Lower leg skin (tissue), 4 donors: ENCODE data around the gene WFIKKN2. TPM values are rescaled to one million over a fixed set of nuclear protein-coding genes. Genes with fewer than 3 reads are reported as not detected.

ENCODE experiments used
- DNase-seq, 2 donors: peaks; one replicate each; pipeline ENCODE4 v3.0.0-alpha.2; 2019; ENCODE audit warnings: low spot score in 2 of 2
- H3K4me3 ChIP-seq: fragments of 200-600 bp; sonication (generic); 2 replicates; pipeline ENCODE4 v1.5.1; 2017; ENCODE audit warnings: mild to moderate bottlenecking, low read depth; ENCODE audit not compliant: poor library complexity, severe bottlenecking
- CTCF ChIP-seq, 3 donors: fragments of 450-650 bp; IDR thresholded peaks; one replicate each; pipeline ENCODE4 v1.5.1; 2016; ENCODE audit warnings: antibody characterized with exemption in 3 of 3, mild to moderate bottlenecking in 3 of 3, moderate library complexity in 2 of 3
- POLR2A ChIP-seq, 2 donors: fragments of 450-650 bp; IDR thresholded peaks; one replicate each; pipeline ENCODE4 v1.6.1; 2016 to 2017; ENCODE audit warnings: antibody characterized with exemption in 2 of 2, mild to moderate bottlenecking in 1 of 2, moderate library complexity in 1 of 2
- WGBS, 2 donors: methylation state at CpG; one replicate each; pipeline ENCODE4 v1.1.5; 2018; 5-methylcytosine and 5-hydroxymethylcytosine counted together
- intact Hi-C: fragments of 100-400 bp; cut with DNase I; formaldehyde crosslinking; loops from one replicate; pipeline ENCODE4 v1.15.0; 2023; ENCODE audit warnings: low total_unique reads
- total RNA-seq, 4 donors: library from RNA; depleted of rRNA; stranded (reverse); fragments of >200 nt; gene quantifications; one replicate each; pipeline ENCODE4 v1.1.0, GENCODE V29; 2016

The WFIKKN2 gene
- total RNA-seq, 4 donors from 2014 or later = 0.26 to 0.61 (median 0.59) TPM; not detected in 1

GRCh38 chr17:50890675-50891516 lies 55.5 kb downstream of the WFIKKN2 start:
- no peak for DNase-seq
- no peak overlapping the region for H3K4me3 ChIP-seq
- intact Hi-C loops = no loop called here
- 59 to 60% methylated on average over 12 of the region's 12 CpGs for WGBS, 2 donors
- TF ChIP-seq CTCF (IDR thresholded peaks at IDR 0.05) (no peak), POLR2A (IDR thresholded peaks at IDR 0.05) (no peak)

- no peak for DNase-seq
- intact Hi-C loops = no loop called here
Measured at GRCh38 chr17:50891577-50891989, 56.2 kb downstream of the WFIKKN2 start.

More at GRCh38 chr17:50891577-50891989, 56.2 kb downstream of the WFIKKN2 start:
- TF ChIP-seq CTCF (IDR thresholded peaks at IDR 0.05) (no peak), POLR2A (IDR thresholded peaks at IDR 0.05) (no peak)
- WGBS, 2 donors = 81 to 89% methylated on average over 4 of the region's 4 CpGs
- no peak overlapping the region for H3K4me3 ChIP-seq

Other genes starting within 250 kb of the WFIKKN2 start
- gene ABCC3, start 200.7 kb upstream of the WFIKKN2 start, total RNA-seq = 10 to 100 TPM; 25.8 to 47.5 (median 35.2) TPM
- gene ANKRD40, start 127.7 kb upstream of the WFIKKN2 start, total RNA-seq = 10 to 100 TPM; 22.4 to 31.1 (median 22.7) TPM
- 10 to 100 TPM; 31.6 to 70.2 (median 51.6) TPM for gene LUC7L3, start 116.0 kb upstream of the WFIKKN2 start, total RNA-seq
- gene ANKRD40CL, start 68.1 kb upstream of the WFIKKN2 start, total RNA-seq = not detected
- 100 to 1,000 TPM; 130 to 156 (median 142) TPM for gene TOB1, start 30.8 kb downstream of the WFIKKN2 start, total RNA-seq